NCI-H526 treated with DMSO at 0.1 percent for 48 hours (cell line): ENCODE results near the gene TEX101.

Source experiments
- DNase-seq: peaks from one replicate; lab custom pipeline; 2025; lab: John Stamatoyannopoulos, UW

TEX101 gene

GRCh38 chr19:43447655-43448054 lies 33.0 kb downstream of the TEX101 start:
- no peak for DNase-seq

DNA sequence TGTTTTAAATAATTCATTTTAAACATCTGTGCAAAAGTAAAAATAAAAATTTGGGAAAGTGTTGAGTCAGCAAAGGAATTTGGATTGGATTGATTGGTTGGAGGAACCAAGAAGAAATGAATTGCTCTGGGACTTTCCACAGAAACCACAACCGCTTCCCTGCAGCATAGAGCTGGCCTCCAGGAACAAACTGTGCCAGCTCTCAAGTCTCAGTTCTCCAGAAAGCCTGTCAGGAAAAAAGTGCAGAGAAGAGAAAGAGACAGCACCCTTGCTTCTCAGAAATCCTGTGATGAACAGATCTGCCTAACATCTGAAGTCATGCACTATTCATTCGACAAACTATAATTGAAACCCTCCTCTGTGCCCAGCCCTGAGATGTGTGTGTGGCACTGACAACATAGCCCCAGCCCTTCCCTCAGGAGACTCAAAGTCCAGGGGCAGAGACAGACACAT lies 35.9 kb downstream of the TEX101 start:
- no peak for DNase-seq

GRCh38 chr19:43452582-43452981 lies 37.9 kb downstream of the TEX101 start:
- DNase-seq, result no peak

- DNase-seq, result no peak
These were observed 39.3 kb downstream of the TEX101 start for GRCh38 chr19:43454031-43454430.

DNA sequence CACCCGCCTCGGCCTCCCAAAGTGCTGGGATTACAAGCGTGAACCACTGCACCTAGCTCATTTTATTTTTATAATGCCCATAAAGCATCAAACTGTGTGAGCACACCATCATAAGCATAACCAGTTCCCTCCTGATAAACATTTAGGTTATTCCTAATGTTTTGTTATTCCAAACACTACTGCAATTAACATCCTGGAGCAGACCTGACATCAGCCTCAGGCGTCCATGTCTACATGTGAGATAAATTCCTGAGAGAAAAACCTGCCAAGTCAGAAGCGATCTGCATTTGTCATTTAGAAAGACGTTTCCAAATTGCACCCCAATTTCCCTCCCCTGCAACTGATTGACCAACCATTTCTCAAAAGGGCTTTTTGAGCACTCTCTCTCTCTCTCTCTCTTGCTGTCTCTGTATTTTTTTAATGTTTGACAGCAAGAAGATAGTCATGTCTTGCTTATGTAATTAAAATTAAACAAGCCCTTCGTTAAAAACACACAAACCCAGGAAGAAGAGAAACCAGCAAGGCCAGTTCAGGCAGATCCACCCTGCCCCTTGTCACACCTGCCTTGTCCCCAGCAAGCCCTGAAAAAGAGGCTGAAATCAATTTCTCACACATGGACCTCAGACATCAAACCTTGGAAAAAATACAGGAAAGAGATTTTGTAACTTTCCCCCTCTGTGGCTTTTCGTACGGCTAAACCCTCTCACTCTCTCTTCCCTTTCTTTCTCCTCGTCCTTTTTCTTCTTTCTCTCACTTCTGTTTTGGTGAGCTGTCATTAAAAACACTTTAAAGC lies 40.8 kb downstream of the TEX101 start:
- no peak for DNase-seq

DNA sequence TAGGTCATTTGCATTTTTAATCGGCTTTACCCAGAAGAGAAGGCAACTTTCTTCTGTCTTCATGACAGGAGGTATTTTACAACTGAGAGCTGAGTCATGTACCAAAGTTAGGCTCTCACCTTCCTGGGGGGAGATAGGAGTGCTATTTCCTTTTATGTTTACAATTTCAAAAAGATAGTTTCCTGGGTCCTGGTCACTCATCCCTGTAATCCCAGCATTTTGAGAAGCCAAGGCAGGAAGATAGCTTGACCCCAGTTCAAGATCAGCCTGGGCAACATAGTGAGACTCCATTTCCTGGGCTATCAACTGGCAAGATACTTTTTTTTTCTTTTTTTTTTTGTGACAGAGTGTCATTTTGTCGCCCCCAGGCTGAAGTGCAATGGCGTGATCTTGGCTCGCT lies 43.1 kb downstream of the TEX101 start:
- DNase-seq, result no peak

DNA sequence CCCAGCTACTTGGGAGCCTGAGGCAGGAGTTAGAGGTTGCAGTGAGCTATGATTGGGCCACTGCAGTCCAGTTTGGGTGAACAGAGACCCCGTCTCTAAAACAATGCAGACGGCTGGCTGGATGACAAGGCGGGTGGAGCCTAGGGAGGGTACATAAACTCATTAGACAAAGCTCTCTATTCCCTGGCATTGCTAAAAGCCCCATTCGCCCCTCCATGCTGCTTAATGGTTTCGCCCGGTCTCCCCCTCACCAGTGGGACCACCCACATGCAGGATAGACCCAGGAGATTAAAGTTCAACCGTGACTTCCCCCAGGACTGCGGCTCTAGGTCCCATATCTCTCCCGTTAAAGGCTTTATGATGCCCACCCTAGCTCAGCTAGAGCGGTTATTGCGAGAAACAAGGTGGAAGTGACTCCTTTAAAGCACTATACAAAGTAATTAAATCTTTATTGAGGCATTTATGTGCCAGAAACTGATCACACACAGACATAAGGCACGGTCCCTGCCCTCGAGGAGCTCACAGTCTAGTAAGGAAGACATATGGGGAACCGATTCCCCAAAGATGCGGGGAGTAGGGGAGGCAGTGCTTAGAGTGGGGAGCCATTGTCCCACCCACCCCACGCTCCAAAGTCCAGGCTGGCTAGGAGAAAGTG lies 45.8 kb downstream of the TEX101 start:
- DNase-seq, result no peak

GRCh38 chr19:43461303-43461702 lies 46.6 kb downstream of the TEX101 start:
- DNase-seq, result no peak

- no peak for DNase-seq
These were observed 47.7 kb downstream of the TEX101 start for GRCh38 chr19:43462383-43462782.

DNA sequence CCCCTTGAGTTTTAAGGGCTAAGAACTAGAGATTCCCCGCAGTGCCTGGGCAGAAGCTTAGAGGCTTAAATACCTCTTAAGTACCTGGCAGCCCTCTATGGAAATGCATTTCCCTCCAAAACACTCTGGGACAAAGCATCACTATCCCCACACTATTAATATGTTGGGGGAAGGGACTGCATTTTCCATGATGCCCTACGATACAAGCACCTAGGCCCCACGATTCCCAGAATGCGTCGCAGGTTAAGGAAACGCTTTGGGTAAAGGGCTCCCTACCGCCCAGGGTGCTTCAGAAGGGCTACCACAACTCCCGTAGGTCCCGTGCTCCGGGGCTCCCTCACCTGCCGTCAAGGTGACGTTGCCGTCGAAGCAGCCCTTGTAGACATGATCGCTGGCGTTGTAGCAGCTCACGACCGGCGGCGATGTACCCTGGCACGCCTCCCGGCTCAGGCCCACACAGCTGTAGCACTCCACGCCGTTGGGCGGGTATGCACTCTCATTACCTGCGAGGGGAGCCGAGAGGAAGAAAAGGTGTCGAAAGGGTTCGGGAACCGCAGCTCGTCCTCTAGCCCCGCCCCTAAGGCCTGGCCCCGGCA lies 48.2 kb downstream of the TEX101 start:
- no peak for DNase-seq

DNA sequence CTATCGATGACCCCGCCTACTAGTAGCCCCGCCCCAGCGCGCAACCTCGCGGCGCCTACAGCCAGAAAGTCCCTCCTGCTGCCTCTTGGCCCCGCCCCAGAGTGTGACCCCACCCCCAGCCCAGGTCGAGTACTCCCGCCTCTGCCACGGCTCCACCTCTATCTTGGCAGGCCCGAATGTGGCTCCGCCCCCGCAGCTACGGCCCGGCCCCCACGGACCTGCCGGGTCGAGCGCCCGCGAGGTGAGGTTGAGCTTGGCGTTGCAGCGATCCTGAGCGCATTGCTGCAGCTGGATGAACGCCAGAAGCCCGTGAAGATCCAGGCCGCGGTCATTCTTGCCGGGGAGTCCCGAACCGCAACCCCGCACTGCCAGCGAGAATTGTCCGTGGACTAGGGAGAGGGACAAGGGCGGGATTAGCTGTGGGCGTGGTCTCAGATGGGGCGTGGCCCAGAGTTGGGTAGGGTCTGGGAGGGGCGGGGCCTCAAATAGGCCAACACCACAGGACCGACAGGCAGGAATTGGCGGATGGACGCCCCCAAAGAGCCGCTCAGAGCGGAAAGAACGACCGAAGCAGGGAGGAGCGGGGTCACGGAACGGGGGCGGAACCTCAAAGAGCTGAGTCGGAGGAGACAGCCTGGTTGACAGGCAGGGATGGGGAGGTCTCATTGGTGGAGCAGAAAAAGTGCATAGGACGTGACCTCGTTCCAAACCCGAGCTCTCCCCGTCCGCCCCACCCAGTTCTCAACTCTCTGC lies 48.9 kb downstream of the TEX101 start:
- peak; percentile 94 for DNase-seq

DNA sequence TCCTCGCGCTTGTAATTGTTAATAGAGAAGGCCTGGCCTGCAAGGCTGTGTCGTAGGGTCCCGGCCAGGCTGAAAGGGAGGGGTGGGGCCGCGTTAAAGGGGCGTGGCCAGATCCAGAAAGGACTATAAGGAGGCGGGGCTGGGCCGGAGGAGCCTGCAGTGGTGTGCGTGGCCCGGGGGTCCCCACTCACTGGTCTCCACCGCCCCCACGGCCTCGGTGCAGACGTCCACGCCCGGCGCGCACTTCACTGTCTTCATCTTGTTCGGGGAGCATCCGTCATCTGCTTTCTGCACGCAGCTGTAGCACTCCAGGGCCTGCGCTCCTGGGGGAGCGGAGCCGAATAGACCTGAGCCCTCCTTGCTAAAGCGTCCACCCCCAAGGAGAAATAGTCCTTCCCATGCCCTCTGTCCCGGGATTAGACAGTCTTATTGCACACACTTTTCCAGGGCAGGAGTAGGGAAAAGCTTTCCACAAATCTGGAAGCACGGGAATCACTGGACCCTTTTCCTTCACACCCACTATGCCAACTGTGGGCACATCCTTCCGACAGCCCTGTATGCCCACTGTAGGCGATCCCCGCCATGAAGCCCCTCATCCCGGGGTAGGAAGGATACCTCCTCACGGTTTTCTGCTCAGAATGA lies 49.6 kb downstream of the TEX101 start:
- no peak for DNase-seq

DNA sequence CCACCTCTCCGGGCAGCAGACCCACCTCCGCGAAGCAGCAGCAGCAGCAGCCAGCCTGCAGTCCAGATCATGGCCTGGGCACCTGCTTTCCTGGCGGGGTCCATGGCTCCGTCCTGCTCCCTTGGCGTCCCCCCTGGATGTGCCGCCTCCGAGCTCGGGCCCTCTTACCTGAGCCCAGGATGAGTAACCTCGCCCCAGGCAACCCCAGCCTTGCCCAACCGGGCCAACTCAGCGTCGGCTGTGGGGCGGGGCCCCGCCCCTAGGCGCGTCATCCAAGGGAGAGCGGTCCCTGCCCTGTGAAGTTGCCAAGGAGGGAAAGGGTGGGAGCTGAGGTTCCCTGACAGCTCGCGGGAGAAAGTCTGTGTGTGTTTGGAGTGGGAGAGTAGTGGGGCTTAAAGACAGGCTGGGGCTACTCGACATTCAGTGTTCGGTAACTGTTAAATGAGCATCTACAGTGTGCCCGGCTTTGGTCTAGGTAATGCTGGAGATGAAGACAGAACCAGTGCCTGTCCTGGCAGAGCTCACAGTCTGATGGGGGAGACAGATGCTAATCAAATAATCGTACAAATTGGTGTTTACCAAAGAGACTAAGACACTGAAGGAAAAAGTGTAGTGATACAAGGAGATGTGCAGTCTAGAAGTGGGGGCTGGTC lies 50.9 kb downstream of the TEX101 start, which contains the start of gene LYPD3:
Gene LYPD3, minus strand, starts transcription at position 141 of the 653 bp plus-strand sequence. Its CDS starts 37 bp downstream, at position 104.
- no peak for DNase-seq

DNA sequence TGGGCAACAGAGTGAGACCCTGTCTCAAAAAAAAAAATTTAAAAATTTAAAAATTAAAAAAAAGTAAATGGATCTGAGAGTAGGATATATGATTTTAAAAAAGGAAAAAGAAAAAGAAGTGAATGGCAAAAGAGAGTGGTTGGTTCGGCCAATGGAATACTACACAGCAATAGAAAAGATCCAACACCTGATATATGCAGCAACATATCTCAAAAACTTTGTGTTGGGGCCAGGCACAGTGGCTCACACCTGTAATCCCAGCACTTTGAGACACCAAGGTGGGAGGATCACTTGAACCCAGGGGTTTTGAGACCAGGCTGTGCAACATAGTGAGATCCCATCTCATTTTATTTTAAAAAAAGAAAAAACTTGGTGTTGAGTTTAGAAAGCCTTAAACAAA lies 52.1 kb downstream of the TEX101 start:
- DNase-seq, result no peak

DNA sequence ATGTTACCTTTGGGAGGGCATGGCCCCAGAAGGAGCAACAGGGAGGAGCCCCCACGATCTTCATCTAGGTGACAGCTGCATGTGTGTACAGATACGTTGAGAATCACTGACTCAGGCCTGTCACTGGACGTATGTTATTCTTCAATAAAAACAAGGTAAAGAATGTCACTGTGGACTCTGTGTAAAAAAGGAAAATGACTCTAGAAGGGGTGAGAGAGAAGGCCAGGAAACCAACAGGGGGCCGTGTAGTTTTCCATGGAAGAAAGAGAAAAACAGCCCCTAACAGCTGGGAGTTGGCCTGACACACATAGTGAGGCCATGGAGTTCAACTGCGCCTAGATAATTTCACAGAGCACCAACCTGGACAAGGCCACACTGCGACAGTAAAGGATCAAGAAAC lies 52.6 kb downstream of the TEX101 start:
- DNase-seq, result no peak

DNA sequence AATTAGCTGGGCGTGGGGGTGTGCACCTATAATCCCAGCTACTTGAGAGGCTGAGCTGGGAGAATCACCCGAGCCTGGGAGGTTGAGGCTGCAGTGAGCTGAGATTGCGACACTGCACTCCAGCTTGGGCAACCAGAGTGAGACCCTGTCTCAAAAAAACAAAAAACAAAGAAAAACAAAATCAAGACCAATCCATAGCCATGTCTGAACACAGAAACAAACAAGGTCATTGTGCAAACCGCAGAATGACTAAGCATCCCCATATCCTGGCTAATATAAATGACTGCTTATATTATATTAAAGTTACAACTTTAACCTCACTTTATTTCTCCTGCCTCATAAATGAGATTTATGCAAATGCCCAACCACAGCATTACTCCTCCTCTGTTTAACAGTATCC lies 53.0 kb downstream of the TEX101 start:
- DNase-seq, result no peak
